Right cardiac atrium (tissue), 5 donors: ENCODE data around the gene IFT27. TPM values are rescaled to one million over a fixed set of nuclear protein-coding genes. Genes with fewer than 3 reads are reported as not detected.
A peak's percentile ranks its signal among the peaks of the same experiment; 100 is the strongest.

Experiments used
- ATAC-seq, 2 donors: fragments of 200-7000 bp; cut with Tn5 transposase; one replicate each; pipeline versions ENCODE4 v1.8.0 to v1.9.1; 2020; ENCODE audit warnings: moderate library complexity in 2 of 2, mild to moderate bottlenecking in 1 of 2
- DNase-seq, 3 donors: peaks; one replicate each; pipeline ENCODE4 v3.0.0-alpha.2; 2020
- H3K27ac ChIP-seq: one replicate; pipeline ENCODE4 v1.5.1; 2013; ENCODE audit warnings: mild to moderate bottlenecking, low read length, control low read depth, moderate library complexity
- H3K27me3 ChIP-seq: one replicate; pipeline ENCODE4 v1.6.1; 2013; ENCODE audit not compliant: control insufficient read depth, insufficient read depth
- H3K4me1 ChIP-seq: one replicate; pipeline ENCODE4 v1.6.1; 2013; ENCODE audit warnings: low read length; ENCODE audit not compliant: control insufficient read depth, insufficient read depth
- H3K4me3 ChIP-seq: one replicate; pipeline ENCODE4 v1.5.1; 2013; ENCODE audit warnings: low read length, control low read depth
- H3K9me3 ChIP-seq: one replicate; pipeline ENCODE4 v1.6.1; 2013; ENCODE audit warnings: low read length; ENCODE audit not compliant: control insufficient read depth
- WGBS: extraction: QIAGEN DNeasy Blood & Tissue Kit; methylation state at CpG from one replicate; pipeline ENCODE4 v1.1.7; 2013; 5-methylcytosine and 5-hydroxymethylcytosine counted together
- intact Hi-C, 4 donors: fragments of 100-400 bp; cut with DNase I; formaldehyde crosslinking; loops; one replicate each; pipeline versions ENCODE4 v1.11.0 to v1.14.0; 2022 to 2023
- polyA plus RNA-seq: library from polyadenylated mRNA; stranded (reverse); fragments of 200-250 nt; gene quantifications from one replicate; pipeline ENCODE4 v1.2.3, GENCODE V29; 2013
- total RNA-seq, 4 donors: library from RNA; stranded (reverse); fragmentation: NEBNext Ultra II Directional; extraction: Animal tissue kit (Norgen Biotek cat#: 25700); gene quantifications; one replicate each; pipeline ENCODE4 v1.2.1, GENCODE V29; 2021
- donor health status: healthy with polysubstance abuse.
- donor health status: DM: no; HTN: yes; CAD: no.
- donor health status: DM: no; HTN: no; CAD: no.
- donor health status: DM: no; HTN: yes; CAD: no; lungs with severe emphysema.
- donor health status: DM: yes; HTN: yes; CAD: no.

IFT27 gene
- total and polyA plus RNA-seq, 5 donors = 24.1 to 37.6 (median 32.5) TPM

GRCh38 chr22:36796552-36797175, 20.7 kb upstream of the IFT27 start:
- DNase-seq (no peak), ATAC-seq (no peak)
- no peak overlapping the region for H3K4me3 ChIP-seq
- H3K27ac ChIP-seq = no peak overlapping the region
- no peaks in the 10 kb centered on the region for H3K27me3 ChIP-seq
- 54% methylated on average over 7 of the region's 7 CpGs for WGBS
- H3K9me3 ChIP-seq = no peaks in the 10 kb centered on the region
- no peaks in the 10 kb centered on the region for H3K4me1 ChIP-seq
- intact Hi-C loops = no loop called here

- intact Hi-C loops = no loop called here
- DNase-seq = no peak
- 81% methylated on average over 7 of the region's 7 CpGs for WGBS
- Histone ChIP-seq H3K4me1 (no peaks in the 10 kb centered on the region), H3K4me3 (no peak overlapping the region), H3K9me3 (no peaks in the 10 kb centered on the region), H3K27me3 (no peaks in the 10 kb centered on the region), H3K27ac (no peak overlapping the region)
- no peak for ATAC-seq
Measured at GRCh38 chr22:36795633-36796032, 19.7 kb upstream of the IFT27 start.

GRCh38 chr22:36790648-36791047, 14.7 kb upstream of the IFT27 start:
- no peak overlapping the region for H3K27ac ChIP-seq
- ATAC-seq (no peak), DNase-seq (no peak)
- H3K4me1 ChIP-seq = no peaks in the 10 kb centered on the region
- no peak overlapping the region for H3K4me3 ChIP-seq
- H3K27me3 ChIP-seq = no peaks in the 10 kb centered on the region
- 43% methylated on average over 7 of the region's 7 CpGs for WGBS
- no peaks in the 10 kb centered on the region for H3K9me3 ChIP-seq
- intact Hi-C loops = no loop called here

GRCh38 chr22:36787204-36787988, 11.5 kb upstream of the IFT27 start:
- DNase-seq (no peak), ATAC-seq (no peak)
- Histone ChIP-seq H3K27me3 (no peaks in the 10 kb centered on the region), H3K27ac (no peak overlapping the region), H3K4me3 (no peak overlapping the region), H3K9me3 (no peaks in the 10 kb centered on the region), H3K4me1 (no peaks in the 10 kb centered on the region)
- intact Hi-C loops = loop anchor here in 2 of 4 donors (5.0 to 10.0 kb wide), 3 partner anchors 65 to 187 kb away; no protein-coding TSS in a partner anchor
- WGBS = 67% methylated on average over 17 of the region's 17 CpGs

- 76% methylated on average over 2 of the region's 2 CpGs for WGBS
- Histone ChIP-seq H3K4me1 (no peaks in the 10 kb centered on the region), H3K27ac (no peak overlapping the region), H3K27me3 (no peaks in the 10 kb centered on the region), H3K9me3 (no peaks in the 10 kb centered on the region), H3K4me3 (no peak overlapping the region)
- no peak for DNase-seq
- intact Hi-C loops = loop anchor here in 3 of 4 donors (5.0 to 10.0 kb wide), 3 partner anchors 74 to 194 kb away; no protein-coding TSS in a partner anchor
- ATAC-seq = no peak
Measured at GRCh38 chr22:36783743-36784142, 7.8 kb upstream of the IFT27 start.

GRCh38 chr22:36781656-36782627, 6.0 kb upstream of the IFT27 start:
- DNase-seq = peak; percentile 77 to 90 (median 90)
- intact Hi-C loops = loop anchor here in 3 of 4 donors (5.0 to 10.0 kb wide), 3 partner anchors 75 to 195 kb away; no protein-coding TSS in a partner anchor
- H3K4me3 ChIP-seq = no peak overlapping the region
- no peaks in the 10 kb centered on the region for H3K9me3 ChIP-seq
- ATAC-seq = peak; percentile 76 to 94
- H3K27ac ChIP-seq = no peak overlapping the region
- H3K4me1 ChIP-seq = no peaks in the 10 kb centered on the region
- H3K27me3 ChIP-seq = no peaks in the 10 kb centered on the region
- WGBS = 22% methylated on average over 33 of the region's 33 CpGs

- no peaks in the 10 kb centered on the region for H3K27me3 ChIP-seq
- H3K27ac ChIP-seq = no peak overlapping the region
- no peaks in the 10 kb centered on the region for H3K9me3 ChIP-seq
- no peak for ATAC-seq
- H3K4me1 ChIP-seq = peaks cover 3% of the 10 kb centered on the region
- intact Hi-C loops = no loop called here
- H3K4me3 ChIP-seq = no peak overlapping the region
- DNase-seq = no peak
Measured at GRCh38 chr22:36778020-36778419, 2.1 kb upstream of the IFT27 start.

- peaks cover 3% of the 10 kb centered on the region for H3K4me1 ChIP-seq
- ATAC-seq = no peak
- no peak overlapping the region for H3K4me3 ChIP-seq
- intact Hi-C loops = no loop called here
- H3K27ac ChIP-seq = no peak overlapping the region
- no peaks in the 10 kb centered on the region for H3K27me3 ChIP-seq
- DNase-seq = no peak
- 66% methylated on average over 12 of the region's 12 CpGs for WGBS
- H3K9me3 ChIP-seq = no peaks in the 10 kb centered on the region
Measured at GRCh38 chr22:36776722-36777121, 803 bp upstream of the IFT27 start.

GRCh38 chr22:36775586-36775963, 344 bp downstream of the IFT27 start:
- DNase-seq = peak in 2 of 3 donors; percentile 30 to 72
- peaks cover 4% of the 10 kb centered on the region for H3K4me1 ChIP-seq
- peak; percentile 2 to 6 for ATAC-seq
- WGBS = under 1% methylated on average over 23 of the region's 23 CpGs
- intact Hi-C loops = no loop called here
- no peaks in the 10 kb centered on the region for H3K9me3 ChIP-seq
- peak overlapping the region; percentile 53 for H3K27ac ChIP-seq
- no peaks in the 10 kb centered on the region for H3K27me3 ChIP-seq
- H3K4me3 ChIP-seq = peak overlapping the region; percentile 83

- peaks cover 8% of the 10 kb centered on the region for H3K4me1 ChIP-seq
- intact Hi-C loops = no loop called here
- ATAC-seq = no peak
- no peak overlapping the region for H3K27ac ChIP-seq
- no peaks in the 10 kb centered on the region for H3K27me3 ChIP-seq
- no peak overlapping the region for H3K4me3 ChIP-seq
- WGBS = 79% methylated on average over 3 of the region's 3 CpGs
- no peaks in the 10 kb centered on the region for H3K9me3 ChIP-seq
- no peak for DNase-seq
Measured at GRCh38 chr22:36773935-36774334, 2.0 kb downstream of the IFT27 start.
